Lower leg skin (tissue), 3 donors: ENCODE results near the gene B4GALT6.

ENCODE experiments used
- CTCF ChIP-seq, 3 donors: fragments of 450-650 bp; IDR thresholded peaks; one replicate each; pipeline ENCODE4 v1.5.1; 2016; ENCODE audit warnings: antibody characterized with exemption in 3 of 3, mild to moderate bottlenecking in 3 of 3, moderate library complexity in 2 of 3
- POLR2A ChIP-seq, 2 donors: fragments of 450-650 bp; IDR thresholded peaks; one replicate each; pipeline ENCODE4 v1.6.1; 2016 to 2017; ENCODE audit warnings: antibody characterized with exemption in 2 of 2, mild to moderate bottlenecking in 1 of 2, moderate library complexity in 1 of 2

GRCh38 chr18:31658670-31659575 is 25.5 kb downstream of the B4GALT6 start:
- TF ChIP-seq POLR2A (IDR thresholded peaks at IDR 0.05), result no peak
- no peak for TF ChIP-seq CTCF (IDR thresholded peaks at IDR 0.05)
